Loucy (cell line): ENCODE results near the gene RNF41.

Source experiments
- CTCF ChIP-seq: fragments of 200-600 bp; sonication (generic); conservative IDR thresholded peaks from 2 replicates; pipeline ENCODE4 v1.5.1; 2014; ENCODE audit warnings: mild to moderate bottlenecking, antibody characterized with exemption, low read length
- EZH2phosphoT487 ChIP-seq: fragments of 200-600 bp; IDR thresholded peaks from 2 replicates; pipeline ENCODE4 v1.6.1; 2018; ENCODE audit warnings: antibody characterized with exemption, mild to moderate bottlenecking, moderate library complexity, borderline replicate concordance

- TF ChIP-seq CTCF: no peak
- TF ChIP-seq EZH2phosphoT487: no peak
These were observed 22.8 kb upstream of the RNF41 start for GRCh38 chr12:56244494-56244893.
